GM13976 (cell line): ENCODE data around the gene YBX3.

Source experiments
- DNase-seq: peaks from one replicate; pipeline ENCODE4 v3.0.0; 2012; ENCODE audit warnings: low spot score
- in situ Hi-C: fragments of 300-500 bp; cut with MboI; formaldehyde crosslinking; loops from one replicate; pipeline ENCODE4 v1.12.0; 2022; ENCODE audit warnings: low sequenced_read_pairs, mixed read lengths, inconsistent platforms; ENCODE audit not compliant: unreplicated experiment
- TF ChIP-seq, protein P1 (sequence below): IDR thresholded peaks from 2 replicates; pipeline ENCODE4 v1.5.1; 2012; ENCODE audit warnings: borderline replicate concordance, mild to moderate bottlenecking; ENCODE audit not compliant: insufficient read depth; ENCODE audit errors: extremely low read depth, missing control alignments, control extremely low read depth

YBX3 gene

DNA sequence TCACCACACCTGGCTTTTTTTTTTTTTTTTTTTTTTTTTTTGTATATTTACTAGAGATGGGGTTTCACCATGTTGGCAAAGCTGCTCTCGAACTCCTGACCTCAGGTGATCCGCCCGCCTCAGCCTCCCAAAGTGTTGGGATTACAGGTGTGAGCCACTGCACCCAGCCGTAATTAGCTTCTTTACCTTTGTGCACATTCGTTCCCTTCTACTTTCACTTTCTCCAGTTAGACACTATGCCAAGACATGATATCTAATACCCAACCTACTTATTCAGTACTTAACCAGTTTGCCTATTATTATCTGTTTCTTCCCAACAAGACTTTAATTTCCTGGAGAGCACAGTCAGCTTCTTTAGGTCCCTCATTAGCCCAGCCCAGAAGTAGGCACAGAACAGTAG is 54.6 kb downstream of the YBX3 start:
- in situ Hi-C loops = no loop called here
- TF ChIP-seq, protein P1, sequence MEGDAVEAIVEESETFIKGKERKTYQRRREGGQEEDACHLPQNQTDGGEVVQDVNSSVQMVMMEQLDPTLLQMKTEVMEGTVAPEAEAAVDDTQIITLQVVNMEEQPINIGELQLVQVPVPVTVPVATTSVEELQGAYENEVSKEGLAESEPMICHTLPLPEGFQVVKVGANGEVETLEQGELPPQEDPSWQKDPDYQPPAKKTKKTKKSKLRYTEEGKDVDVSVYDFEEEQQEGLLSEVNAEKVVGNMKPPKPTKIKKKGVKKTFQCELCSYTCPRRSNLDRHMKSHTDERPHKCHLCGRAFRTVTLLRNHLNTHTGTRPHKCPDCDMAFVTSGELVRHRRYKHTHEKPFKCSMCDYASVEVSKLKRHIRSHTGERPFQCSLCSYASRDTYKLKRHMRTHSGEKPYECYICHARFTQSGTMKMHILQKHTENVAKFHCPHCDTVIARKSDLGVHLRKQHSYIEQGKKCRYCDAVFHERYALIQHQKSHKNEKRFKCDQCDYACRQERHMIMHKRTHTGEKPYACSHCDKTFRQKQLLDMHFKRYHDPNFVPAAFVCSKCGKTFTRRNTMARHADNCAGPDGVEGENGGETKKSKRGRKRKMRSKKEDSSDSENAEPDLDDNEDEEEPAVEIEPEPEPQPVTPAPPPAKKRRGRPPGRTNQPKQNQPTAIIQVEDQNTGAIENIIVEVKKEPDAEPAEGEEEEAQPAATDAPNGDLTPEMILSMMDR = no peak
- no peak for DNase-seq

DNA sequence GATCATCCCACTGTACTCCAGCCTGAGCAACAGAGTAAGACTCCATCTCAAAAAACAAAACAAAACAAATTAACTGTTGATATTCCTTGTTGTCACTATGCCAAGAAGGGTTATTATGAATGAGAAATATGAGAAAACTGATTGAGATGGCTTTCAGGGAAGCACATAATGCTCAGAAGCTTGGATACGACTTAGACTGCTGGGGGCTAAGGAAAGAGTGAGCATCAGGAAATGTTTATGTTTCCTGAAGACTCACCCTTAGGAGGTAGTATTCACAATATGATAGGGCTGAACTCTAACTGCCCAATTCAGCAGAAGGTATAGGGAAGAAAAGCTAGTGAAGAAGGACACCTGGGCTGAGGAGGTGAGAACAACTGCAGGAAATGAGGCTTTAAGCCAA is 55.5 kb downstream of the YBX3 start:
- TF ChIP-seq, protein P1 = no peak
- in situ Hi-C loops = no loop called here
- no peak for DNase-seq

DNA sequence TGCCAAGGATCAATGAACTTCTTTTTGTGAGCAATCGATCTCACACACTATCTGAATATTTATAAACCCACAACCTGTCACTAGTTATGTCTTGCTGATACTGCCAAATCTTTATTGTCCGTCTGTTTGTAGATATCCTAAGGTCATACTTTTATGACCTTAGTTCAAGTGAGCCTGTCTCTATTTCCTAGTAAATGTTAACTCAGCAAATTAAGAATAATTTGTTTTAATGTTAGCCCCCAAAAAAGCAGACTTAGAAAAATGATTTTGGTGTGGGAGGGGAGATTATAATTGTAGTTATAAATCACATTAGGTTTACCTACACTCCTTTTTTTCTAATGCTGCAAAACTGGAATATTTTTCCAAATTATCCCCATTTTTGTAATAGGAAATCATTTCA is 58.6 kb downstream of the YBX3 start:
- in situ Hi-C loops = no loop called here
- DNase-seq = no peak
- TF ChIP-seq, protein P1 = no peak

DNA sequence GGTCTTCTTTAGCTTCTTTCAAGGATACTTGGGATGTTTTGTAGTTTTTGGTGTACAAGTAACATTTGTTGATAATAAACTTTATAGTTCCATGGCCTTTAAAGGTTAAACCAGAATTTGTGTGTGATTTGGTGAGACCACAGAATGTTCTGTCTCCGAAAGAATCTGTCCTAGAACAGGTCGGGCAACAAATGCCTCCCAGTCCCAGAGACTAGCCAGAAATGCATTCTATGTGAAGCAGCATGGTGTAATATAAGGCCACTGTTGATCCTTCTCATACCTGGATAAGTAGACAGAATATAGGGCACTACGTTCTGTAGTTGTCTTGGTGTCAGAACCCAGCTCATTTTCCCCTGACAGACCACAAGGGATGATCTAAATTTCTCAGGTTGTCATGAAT is 59.3 kb downstream of the YBX3 start:
- TF ChIP-seq, protein P1 = no peak
- in situ Hi-C loops = no loop called here
- no peak for DNase-seq

DNA sequence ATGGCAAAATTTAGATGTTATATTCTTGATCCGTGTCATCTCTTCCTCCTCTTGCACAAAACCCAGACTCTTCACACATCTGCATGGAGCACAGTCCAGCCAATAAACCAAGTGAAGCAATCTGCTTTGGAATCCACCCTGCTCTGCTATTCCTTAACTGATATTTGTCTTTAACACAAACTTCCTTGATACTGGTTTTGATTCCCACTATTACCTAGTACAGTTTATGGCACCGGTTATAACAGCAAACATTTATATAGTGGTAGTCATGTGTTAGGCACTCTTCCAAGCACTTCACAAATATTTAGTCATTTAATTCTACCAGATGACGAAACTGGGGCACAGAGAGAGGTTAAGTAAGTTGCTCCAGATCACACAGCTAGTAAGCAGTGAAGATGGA is 61.8 kb downstream of the YBX3 start:
- in situ Hi-C loops = no loop called here
- TF ChIP-seq, protein P1 = no peak
- no peak for DNase-seq

DNA sequence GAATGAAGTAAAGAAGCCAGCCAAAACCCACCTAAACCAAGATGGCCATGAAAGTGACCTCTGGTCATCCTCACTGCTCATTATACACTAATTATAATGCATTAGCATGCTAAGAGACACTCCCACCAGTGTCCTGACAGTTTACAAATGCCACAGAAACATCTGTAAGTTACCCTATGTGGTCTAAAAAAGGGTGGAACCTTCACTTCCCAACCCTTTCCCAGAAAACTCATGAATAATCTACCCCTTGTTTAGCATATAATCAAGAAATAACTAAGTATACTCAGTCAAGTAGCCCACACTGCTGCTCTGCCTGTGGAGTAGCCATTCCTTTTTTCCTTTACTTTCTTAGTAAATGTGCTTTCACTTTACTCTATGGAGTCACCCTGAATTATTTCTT is 69.1 kb downstream of the YBX3 start:
- in situ Hi-C loops = no loop called here
- no peak for DNase-seq
- TF ChIP-seq, protein P1 = no peak

DNA sequence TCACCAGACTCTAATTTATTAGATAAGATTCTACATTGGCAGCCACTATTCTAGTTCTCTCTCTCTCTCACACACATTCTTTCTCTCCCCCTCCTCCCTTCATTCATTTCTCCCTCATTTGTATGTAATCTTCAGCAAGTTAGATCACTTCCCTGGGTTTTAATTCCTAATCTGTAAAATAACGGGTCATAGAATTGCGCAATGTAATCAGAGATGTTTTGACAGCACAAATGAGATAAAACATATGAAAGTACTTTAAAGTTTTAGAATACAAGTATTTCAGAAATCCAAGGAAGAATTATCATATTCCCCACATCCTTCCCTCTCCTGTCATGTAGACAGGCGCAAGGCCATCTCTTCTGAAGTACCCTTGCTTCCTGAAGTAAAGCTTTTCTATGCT is 70.9 kb downstream of the YBX3 start:
- no peak for DNase-seq
- in situ Hi-C loops = no loop called here
- TF ChIP-seq, protein P1 = no peak
